ENCODE measurements around the gene MYO1H.
A peak's percentile ranks its signal among the peaks of the same experiment; 100 is the strongest.
"Not testable (repeated sequence)": the region's sequence is repeated elsewhere in the genome, so short reads cannot be mapped to it uniquely, and the experiment has no call there.

The MYO1H gene

GRCh38 chr12:109352184-109352583, 4.5 kb downstream of the MYO1H start:
- no peak for DNase-seq

GRCh38 chr12:109356577-109356976, 8.9 kb downstream of the MYO1H start:
- DNase-seq, result no peak

GRCh38 chr12:109357032-109357431, 9.3 kb downstream of the MYO1H start:
- no peak for DNase-seq

- no peak for DNase-seq
Measured at GRCh38 chr12:109358154-109358869, 10.6 kb downstream of the MYO1H start.

- no peak for DNase-seq
Measured at GRCh38 chr12:109359131-109359690, 11.5 kb downstream of the MYO1H start.

- DNase-seq, result no peak
Measured at GRCh38 chr12:109369831-109370230, 22.1 kb downstream of the MYO1H start.

- no peak for DNase-seq
Measured at GRCh38 chr12:109377139-109377685, 29.5 kb downstream of the MYO1H start.

- DNase-seq, result no peak
Measured at GRCh38 chr12:109378569-109378968, 30.9 kb downstream of the MYO1H start.

- DNase-seq, result no peak
Measured at GRCh38 chr12:109382031-109382430, 34.3 kb downstream of the MYO1H start.

GRCh38 chr12:109383240-109383639, 35.5 kb downstream of the MYO1H start:
- no peak for DNase-seq

- peak; percentile 55 for DNase-seq
Measured at GRCh38 chr12:109385339-109386058, 37.8 kb downstream of the MYO1H start.

GRCh38 chr12:109386059-109386433, 38.3 kb downstream of the MYO1H start:
- no peak for DNase-seq

GRCh38 chr12:109387425-109388166, 39.9 kb downstream of the MYO1H start:
- peak; percentile 53 for DNase-seq

GRCh38 chr12:109388167-109388563, 40.5 kb downstream of the MYO1H start:
- DNase-seq, result no peak

- DNase-seq, result peak; percentile 16
Measured at GRCh38 chr12:109389146-109389545, 41.4 kb downstream of the MYO1H start.

- peak; percentile 63 for DNase-seq
Measured at GRCh38 chr12:109393437-109394345, 46.0 kb downstream of the MYO1H start.

GRCh38 chr12:109394891-109395290, 47.2 kb downstream of the MYO1H start:
- DNase-seq, result no peak

- not testable (repeated sequence) for DNase-seq
Measured at GRCh38 chr12:109404841-109405240, 57.1 kb downstream of the MYO1H start.

- not testable (repeated sequence) for DNase-seq
Measured at GRCh38 chr12:109406147-109406546, 58.4 kb downstream of the MYO1H start.

- no peak for DNase-seq
Measured at GRCh38 chr12:109418848-109419480, 71.3 kb downstream of the MYO1H start.

- no peak for DNase-seq
Measured at GRCh38 chr12:109421355-109422087, 73.8 kb downstream of the MYO1H start.

Measured in hematopoietic multipotent progenitor cell treated with erythropoietin and hydrocortisone succinate and interleukin-3 and kit ligand, for 8 days (in vitro differentiated cells).